ENCODE results near the gene AURKAIP1.
"Not testable (repeated sequence)": the region's sequence is repeated elsewhere in the genome, so short reads cannot be mapped to it uniquely, and the experiment has no call there.

Gene AURKAIP1

GRCh38 chr1:1406101-1406820 is 31.3 kb upstream of the AURKAIP1 start:
- DNase-seq = no peak

DNA sequence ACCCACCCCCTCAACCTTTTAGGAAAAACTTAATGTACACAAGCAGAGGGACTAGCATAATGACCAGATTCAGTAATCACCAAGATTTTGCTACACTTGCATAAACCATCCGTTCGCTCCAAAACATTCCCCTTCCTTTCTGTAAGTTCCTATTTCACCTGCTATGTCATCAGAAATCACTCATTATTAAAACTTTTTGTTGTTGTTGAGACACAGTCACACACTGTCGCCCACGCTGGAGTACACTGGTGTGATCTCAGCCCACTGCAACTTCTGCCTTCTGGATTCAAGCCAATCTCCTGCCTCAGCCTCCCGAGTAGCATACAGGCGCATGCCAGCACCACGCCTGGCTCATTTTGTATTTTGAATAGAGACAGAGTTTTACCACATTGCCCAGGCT is 28.6 kb upstream of the AURKAIP1 start:
- no peak for DNase-seq

DNA sequence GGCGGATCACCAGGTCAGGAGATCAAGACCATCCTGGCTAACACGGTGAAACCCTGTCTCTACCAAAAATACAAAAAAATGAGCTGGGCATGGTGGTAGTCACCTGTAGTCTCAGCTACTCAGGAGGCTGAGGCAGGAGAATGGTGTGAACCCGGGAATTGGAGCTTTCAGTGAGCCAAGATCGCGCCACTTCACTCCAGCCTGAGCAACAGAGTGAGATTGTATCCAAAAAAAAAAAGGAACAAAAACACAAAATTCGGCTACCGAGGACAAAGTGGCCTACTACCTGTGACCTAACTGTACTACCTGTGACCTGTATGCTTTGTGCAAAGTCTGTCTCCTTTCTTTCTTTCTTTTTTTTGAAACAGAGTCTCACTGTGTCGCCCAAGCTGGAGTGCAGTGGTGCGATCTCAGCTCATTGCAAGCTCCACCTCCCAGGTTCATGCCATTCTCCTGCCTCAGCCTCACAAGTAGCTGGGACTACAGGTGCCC is 27.9 kb upstream of the AURKAIP1 start:
- not testable (repeated sequence) for DNase-seq

GRCh38 chr1:1402072-1402900 is 27.3 kb upstream of the AURKAIP1 start:
- peak; percentile 41 for DNase-seq

GRCh38 chr1:1401457-1402010 is 26.5 kb upstream of the AURKAIP1 start:
- DNase-seq = no peak

- DNase-seq = no peak
These were observed 25.8 kb upstream of the AURKAIP1 start for GRCh38 chr1:1400576-1401456.

- DNase-seq = peak; percentile 4
These were observed 25.0 kb upstream of the AURKAIP1 start for GRCh38 chr1:1399872-1400575.

DNA sequence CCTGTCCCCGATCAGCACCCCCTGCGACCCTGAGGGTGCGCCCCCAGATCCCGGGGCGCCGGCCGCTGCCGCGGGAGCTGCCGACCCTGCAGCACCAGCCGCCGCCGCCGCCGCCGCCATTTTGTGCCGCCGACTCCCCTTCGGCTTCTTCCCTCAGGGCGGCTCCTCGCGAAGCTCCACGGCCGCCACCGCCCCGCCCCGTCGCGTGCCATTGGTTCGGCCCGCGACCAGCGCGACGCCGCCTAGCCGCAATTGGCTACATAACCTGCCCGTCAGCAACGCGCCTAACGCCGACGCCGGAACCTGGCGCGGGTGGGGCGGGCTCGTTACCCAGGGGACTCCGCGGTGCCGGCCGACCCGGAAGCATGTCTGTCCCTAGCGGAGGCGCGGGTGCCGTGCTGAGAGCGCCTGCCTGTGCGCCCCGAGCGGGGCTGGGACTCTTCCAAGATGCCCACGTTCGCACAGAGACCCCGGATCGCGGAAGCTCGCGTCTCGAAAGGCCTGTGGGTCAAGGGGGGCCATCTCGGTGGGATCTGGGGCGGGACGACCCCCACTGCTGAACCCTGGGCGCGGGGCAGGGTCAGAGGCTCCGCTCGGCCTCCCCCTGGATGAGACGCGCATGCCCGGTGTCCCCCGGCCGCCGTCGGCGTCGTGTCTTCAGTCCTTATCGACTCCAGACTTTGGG is 24.3 kb upstream of the AURKAIP1 start, which contains the start of gene CCNL2:
Gene CCNL2, minus strand, starts transcription at position 149 of the 685 bp plus-strand sequence. Its CDS starts 29 bp downstream, at position 120.
- DNase-seq = peak; percentile 99

DNA sequence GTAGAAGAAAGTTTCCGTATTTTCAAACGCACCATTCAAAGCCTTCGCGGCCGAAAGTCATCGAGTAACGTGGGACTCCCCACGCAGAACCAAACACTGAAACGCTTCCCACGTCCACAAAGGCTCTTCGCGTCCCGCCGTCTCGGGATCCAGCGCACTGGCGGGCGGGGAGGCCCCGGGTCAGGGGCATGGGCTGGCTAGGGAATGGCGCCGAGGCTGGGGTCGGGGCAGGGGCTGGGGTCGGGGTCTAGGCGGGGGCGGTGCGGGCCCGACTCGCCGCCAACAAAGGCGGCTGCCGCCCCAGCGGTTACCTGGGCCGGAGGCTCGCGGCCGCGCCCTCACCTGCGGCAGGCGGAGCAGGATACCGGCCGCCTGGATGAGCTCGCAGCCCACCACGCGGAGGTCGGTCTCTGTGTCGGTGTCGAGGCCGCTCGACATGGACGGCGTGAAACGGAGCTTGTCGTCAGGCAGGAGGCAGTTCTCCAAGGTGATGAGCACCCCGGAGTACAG is 23.7 kb upstream of the AURKAIP1 start:
- DNase-seq = no peak

- no peak for DNase-seq
These were observed 23.0 kb upstream of the AURKAIP1 start for GRCh38 chr1:1397839-1398523.

DNA sequence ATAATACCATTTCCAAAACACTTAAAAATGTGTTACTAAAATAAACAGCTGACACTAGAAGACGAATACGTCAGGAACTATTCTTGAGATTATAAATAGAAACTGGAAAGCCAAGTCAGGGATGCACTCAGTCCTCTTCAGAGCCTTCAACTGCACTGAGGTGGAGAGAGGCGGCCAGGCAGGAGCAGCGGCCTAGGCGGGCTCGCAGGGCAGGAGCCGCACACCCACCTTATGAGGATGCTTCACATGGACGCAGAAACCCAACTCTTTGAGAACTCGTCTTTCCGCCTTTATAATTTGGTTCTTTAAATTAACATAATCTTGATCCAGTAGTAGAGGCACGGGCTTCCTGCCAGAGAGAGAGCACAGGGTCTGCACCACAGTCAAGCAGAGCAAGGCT is 20.2 kb upstream of the AURKAIP1 start:
- DNase-seq = no peak

DNA sequence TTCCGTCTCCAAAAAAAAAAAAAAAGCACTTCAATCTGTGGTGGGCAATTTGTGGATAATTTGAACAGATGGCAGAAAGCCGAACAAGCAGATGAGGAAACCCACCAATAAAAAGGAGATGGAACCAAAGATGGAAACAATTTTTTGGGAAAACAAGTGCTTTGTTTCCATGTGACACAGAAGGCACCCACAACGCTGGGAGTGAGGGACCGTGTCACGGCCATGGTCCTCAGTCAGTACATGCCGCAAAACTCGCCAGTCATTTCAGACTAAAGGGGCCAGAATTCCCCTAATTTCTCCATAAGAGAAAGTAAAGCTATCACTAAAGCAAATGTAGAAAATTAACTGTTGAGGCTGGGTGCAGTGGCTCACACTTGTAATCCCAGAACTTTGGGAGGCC is 19.1 kb upstream of the AURKAIP1 start:
- DNase-seq = no peak

- no peak for DNase-seq
These were observed 18.4 kb upstream of the AURKAIP1 start for GRCh38 chr1:1393428-1393827.

DNA sequence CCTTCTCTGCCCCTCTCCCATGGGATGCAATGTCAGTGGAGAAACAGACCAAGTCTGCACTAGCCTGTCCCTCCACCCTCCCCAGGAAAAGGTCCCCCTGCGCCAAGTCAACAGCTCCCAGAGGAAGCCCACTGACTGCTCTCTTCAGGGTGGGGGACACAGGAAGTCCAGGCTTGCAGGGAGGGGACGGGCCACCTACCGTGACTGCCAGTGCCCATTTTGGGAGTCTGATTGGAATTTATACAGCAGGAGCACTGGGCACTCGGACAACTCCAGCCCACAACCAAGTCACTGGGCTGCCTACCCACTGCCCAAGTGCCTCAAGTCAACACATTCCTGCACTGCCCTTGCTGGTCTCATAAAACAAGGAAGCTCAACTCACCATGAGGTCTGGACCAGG is 18.0 kb upstream of the AURKAIP1 start:
- DNase-seq = no peak

DNA sequence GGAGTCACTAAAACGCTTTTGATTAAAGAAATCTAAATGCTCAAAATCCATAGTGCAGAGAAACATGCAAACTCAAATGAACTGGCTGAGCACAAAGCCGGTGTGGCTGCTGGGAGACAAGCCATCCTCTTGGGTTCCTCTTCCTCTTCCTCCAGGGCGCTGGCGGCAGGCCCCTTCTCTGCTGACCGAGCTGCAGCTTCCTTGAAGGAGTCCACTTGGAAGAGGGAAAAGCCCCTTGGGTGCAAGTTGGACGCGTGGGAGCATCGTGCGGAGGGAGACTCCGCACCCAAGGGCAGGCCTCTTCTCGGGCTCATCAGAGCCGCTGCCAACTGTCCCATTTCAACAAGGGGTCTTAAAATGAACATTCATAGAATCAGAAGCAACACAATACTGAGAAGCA is 16.2 kb upstream of the AURKAIP1 start:
- DNase-seq = no peak

- DNase-seq = no peak
These were observed 15.7 kb upstream of the AURKAIP1 start for GRCh38 chr1:1390675-1391074.

DNA sequence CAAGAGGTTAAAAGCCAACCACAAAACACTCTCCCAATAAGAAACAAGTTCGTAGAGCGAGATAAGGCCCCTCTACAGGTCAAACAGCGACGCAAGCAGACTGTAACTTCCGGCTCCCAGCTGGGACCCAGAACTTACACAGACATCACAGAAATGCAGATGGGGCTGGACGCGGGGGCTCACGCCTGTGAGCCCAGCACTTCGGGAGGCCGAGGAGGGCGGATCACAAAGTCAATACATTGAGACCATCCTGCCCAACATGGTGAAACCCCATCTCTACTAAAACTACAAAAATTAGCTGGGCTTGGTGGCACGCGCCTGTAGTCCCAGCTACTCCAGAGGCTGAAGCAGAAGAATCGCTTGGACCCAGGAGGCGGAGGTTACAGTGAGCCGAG is 13.1 kb upstream of the AURKAIP1 start:
- DNase-seq = no peak

DNA sequence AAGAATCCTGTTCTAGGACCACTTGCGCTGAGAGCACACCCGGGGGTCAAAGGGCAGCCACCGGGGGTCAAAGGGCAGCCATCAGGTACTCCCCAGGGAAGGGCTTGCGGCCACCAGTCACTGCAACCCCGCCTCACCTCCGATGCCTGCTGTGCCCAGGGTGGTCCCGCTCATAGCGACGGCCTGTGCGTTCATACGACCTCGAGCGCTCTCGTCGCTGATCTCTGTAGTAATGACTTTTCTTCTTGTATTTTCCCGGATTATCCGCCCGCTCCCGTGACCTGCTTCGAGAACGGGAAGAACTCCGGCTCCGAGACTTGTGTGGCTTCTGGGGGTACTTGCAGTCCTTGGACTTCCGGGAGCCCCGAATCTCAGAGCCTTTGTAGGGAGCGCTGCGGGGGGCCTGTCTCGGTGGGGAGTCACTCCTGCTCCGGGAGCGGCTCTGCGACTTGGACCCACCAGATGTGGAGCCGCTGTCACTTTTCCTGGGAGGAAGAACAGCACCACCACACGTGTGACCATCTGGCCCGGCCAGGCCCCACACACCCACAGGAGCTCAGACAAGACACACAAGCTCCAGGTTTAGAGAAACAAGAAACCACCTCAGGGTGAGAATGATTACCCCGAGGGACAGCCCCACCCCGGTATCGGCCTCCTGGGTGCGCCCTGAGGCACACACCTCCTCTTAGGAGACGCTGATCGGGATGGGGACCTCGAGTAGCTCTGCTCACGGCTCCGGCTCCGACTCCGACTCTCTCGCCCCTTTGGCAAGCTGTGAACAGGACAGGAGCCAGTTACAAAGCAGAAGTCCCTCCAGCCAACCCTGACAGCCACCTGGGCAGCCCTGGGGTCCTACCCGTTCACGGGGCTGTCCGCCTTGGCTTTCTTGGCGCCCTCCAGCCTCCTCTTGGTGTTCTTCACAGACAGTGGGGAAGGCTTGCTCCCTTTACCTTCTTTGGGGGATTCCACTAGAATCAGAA is 12.4 kb upstream of the AURKAIP1 start:
- DNase-seq = no peak

DNA sequence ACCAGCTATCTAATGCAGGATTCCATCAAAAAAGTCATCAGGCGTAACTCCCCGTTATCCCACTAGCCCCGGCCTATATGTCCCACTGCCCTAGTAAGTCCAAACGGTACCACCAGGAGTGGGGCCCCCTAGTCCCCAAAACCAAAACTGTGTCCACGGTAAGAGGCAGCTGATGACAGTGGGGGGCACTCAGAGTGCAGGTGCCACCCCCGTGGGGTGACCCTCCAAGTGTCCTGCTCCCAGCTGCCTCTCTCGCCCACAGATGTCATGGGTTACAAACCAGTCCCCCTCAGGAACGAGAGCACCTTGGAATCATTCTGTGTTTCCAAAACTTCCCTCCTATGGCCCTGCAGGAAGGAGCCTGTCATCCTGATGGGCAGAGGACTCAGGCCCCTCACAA is 10.9 kb upstream of the AURKAIP1 start:
- no peak for DNase-seq

All from CD4-positive, alpha-beta T cell treated with Interleukin-10 for 1 hour (primary cell).